Endothelial cell of umbilical vein (primary cell): ENCODE data around the gene OLA1. TPM values are rescaled to one million over a fixed set of nuclear protein-coding genes. Genes with fewer than 3 reads are reported as not detected.

ENCODE experiments used
- BruUV-seq: library from RNA; stranded (reverse); fragments of 400-500 nt; replicated peaks from 2 replicates; lab custom pipeline; 2021; lab: Mats Ljungman, UMichigan
- CTCF ChIA-PET: fragments of 300-600, 350-600 bp; sonication (Branson Sonifier 250); formaldehyde crosslinking; loops from one replicate; lab custom pipeline; 2021; ENCODE audit warnings: antibody characterized with exemption, inconsistent platforms; lab: Charles Lee
- POLR2A ChIA-PET: fragments of 300-600, 350-600 bp; sonication (Branson Sonifier 250); formaldehyde crosslinking; loops from one replicate; lab custom pipeline; 2021; ENCODE audit warnings: antibody characterized with exemption, inconsistent platforms; lab: Charles Lee
- DNase-seq: peaks from one replicate; pipeline ENCODE4 v3.0.0-alpha.2; 2011; ENCODE audit warnings: low read depth, low spot score
- FAIRE-seq: peaks from 2 replicates; lab custom pipeline; 2011; peaks lifted over from hg19 to GRCh38; lab: Jason Lieb, UNC
- H2AFZ ChIP-seq: 2 replicates; pipeline ENCODE4 v1.6.0; 2012; ENCODE audit warnings: low read depth, low read length, control low read depth, inconsistent platforms
- H3K27ac ChIP-seq: 2 replicates; pipeline ENCODE4 v1.5.1; 2011; ENCODE audit warnings: low read depth, mild to moderate bottlenecking, control low read depth, low read length, moderate library complexity; ENCODE audit not compliant: insufficient read depth
- H3K27me3 ChIP-seq, 2 experiments: 2 replicates each; pipeline versions ENCODE4 v1.6.0 to v1.6.1; 2011; ENCODE audit warnings: low read length in 2 of 2, mixed read lengths in 1 of 2; ENCODE audit not compliant: control insufficient read depth in 2 of 2, insufficient read depth in 2 of 2
- H3K36me3 ChIP-seq, 2 experiments: 2 replicates in 1 of 2; 3 replicates in 1 of 2; pipeline ENCODE4 v1.5.1; 2011; ENCODE audit warnings: low read length in 2 of 2, mild to moderate bottlenecking in 1 of 2, moderate library complexity in 1 of 2; ENCODE audit not compliant: control insufficient read depth in 2 of 2, insufficient read depth in 2 of 2; ENCODE audit errors: extremely low read depth in 1 of 2
- H3K4me1 ChIP-seq: 3 replicates; pipeline ENCODE4 v1.5.1; 2011; ENCODE audit warnings: mild to moderate bottlenecking, low read length; ENCODE audit not compliant: control insufficient read depth, insufficient read depth; ENCODE audit errors: extremely low read depth
- H3K4me2 ChIP-seq: 2 replicates; pipeline ENCODE4 v1.6.1; 2011; ENCODE audit warnings: low read length, control low read depth, mixed read lengths; ENCODE audit not compliant: insufficient read depth
- H3K4me3 ChIP-seq, 3 experiments: fragments of 200-600 bp in 1 of 3; sonication (generic), shearing (Covaris generic) in 1 of 3; replicated peaks in 1 of 3; 2 replicates each; pipeline ENCODE4 v1.5.1; 2011 to 2016; ENCODE audit warnings: control low read depth in 3 of 3, low read length in 3 of 3, mild to moderate bottlenecking in 2 of 3, inconsistent platforms in 1 of 3, low read depth in 1 of 3, moderate library complexity in 1 of 3; ENCODE audit not compliant: insufficient read depth in 1 of 3
- H3K79me2 ChIP-seq: 2 replicates; pipeline ENCODE4 v1.6.0; 2012; ENCODE audit warnings: low read length, inconsistent platforms; ENCODE audit not compliant: control insufficient read depth, insufficient read depth
- H3K9ac ChIP-seq: replicated peaks from 2 replicates; pipeline ENCODE3; 2011; ENCODE audit warnings: low read length, control low read depth; ENCODE audit not compliant: insufficient read depth; ENCODE audit errors: extremely low read depth
- H3K9me1 ChIP-seq: replicated peaks from 3 replicates; pipeline ENCODE4 v1.6.0; 2011; ENCODE audit warnings: mild to moderate bottlenecking, low read length; ENCODE audit not compliant: control insufficient read depth, insufficient read depth; ENCODE audit errors: extremely low read depth
- H3K9me3 ChIP-seq: replicated peaks from 2 replicates; pipeline ENCODE4 v1.5.1; 2012; ENCODE audit warnings: low read length, inconsistent platforms; ENCODE audit not compliant: control insufficient read depth, insufficient read depth
- H4K20me1 ChIP-seq: replicated peaks from 2 replicates; pipeline ENCODE3; 2011; ENCODE audit warnings: mild to moderate bottlenecking, low read length; ENCODE audit not compliant: control insufficient read depth, insufficient read depth; ENCODE audit errors: extremely low read depth
- EZH2 ChIP-seq: IDR thresholded peaks from 2 replicates; pipeline ENCODE4 v1.6.1; 2012; ENCODE audit warnings: borderline replicate concordance, low read depth, mild to moderate bottlenecking, moderate library complexity, low read length, inconsistent platforms; ENCODE audit not compliant: severe bottlenecking
- FOS ChIP-seq: IDR thresholded peaks from 2 replicates; pipeline ENCODE4 v1.6.1; 2011; ENCODE audit warnings: mild to moderate bottlenecking, low read length, moderate library complexity, borderline replicate concordance; ENCODE audit not compliant: insufficient read depth
- GATA2 ChIP-seq: IDR thresholded peaks from 2 replicates; pipeline ENCODE4 v1.7.0; 2011; ENCODE audit warnings: low read depth, mild to moderate bottlenecking, moderate library complexity, mixed read lengths, low read length; ENCODE audit not compliant: insufficient read length, insufficient read depth
- JUN ChIP-seq: IDR thresholded peaks from 2 replicates; pipeline ENCODE4 v1.6.1; 2011; ENCODE audit warnings: borderline replicate concordance, low read depth; ENCODE audit not compliant: insufficient read length, insufficient read depth
- MAX ChIP-seq: IDR thresholded peaks from 2 replicates; pipeline ENCODE4 v1.6.1; 2011; ENCODE audit not compliant: insufficient read depth, insufficient read length
- MYC ChIP-seq: IDR thresholded peaks from one replicate; pipeline ENCODE4 v1.6.1; 2011; ENCODE audit warnings: mild to moderate bottlenecking, low read depth, low read length
- POLR2A ChIP-seq: IDR thresholded peaks from 2 replicates; pipeline ENCODE4 v1.6.1; 2012; ENCODE audit warnings: low read depth, mild to moderate bottlenecking, control low read depth, low read length
- POLR2AphosphoS5 ChIP-seq: IDR thresholded peaks from 2 replicates; pipeline ENCODE4 v1.6.1; 2012; ENCODE audit warnings: low read depth, mild to moderate bottlenecking, control low read depth, low read length, moderate library complexity; ENCODE audit not compliant: insufficient read depth
- dilution Hi-C: fragments of 300-500 bp; cut with MboI; formaldehyde crosslinking; loops from one replicate; pipeline ENCODE4 v1.15.0; 2019; ENCODE audit warnings: low sequenced_read_pairs; ENCODE audit not compliant: extremely low pct_ligation_motif_present
- intact Hi-C: fragments of 100-400 bp; cut with micrococcal nuclease; formaldehyde crosslinking; loops from one replicate; pipeline ENCODE4 v1.10.0; 2022
- polyA plus RNA-seq, 4 experiments: library from polyadenylated mRNA; depleted of rRNA in 3 of 4; stranded (reverse) in 3 of 4; unstranded in 1 of 4; fragments of >200 nt; gene quantifications; 2 replicates each; pipeline versions ENCODE4 v1.2.1 to v1.2.3, GENCODE V29; 2011 to 2012; ENCODE audit warnings: missing spikeins in 1 of 4
- total RNA-seq: library from RNA; stranded (reverse); gene quantifications from 2 replicates; pipeline ENCODE4 v1.2.3, GENCODE V29; 2021
- TF ChIP-seq, protein P1 (sequence below), 2 donors: IDR thresholded peaks; 1 replicate in 1 of 2; 2 replicates in 1 of 2; pipeline ENCODE4 v1.5.1; 2011; ENCODE audit warnings: low read length in 2 of 2, mild to moderate bottlenecking in 2 of 2, moderate library complexity in 2 of 2, control low read depth in 1 of 2, inconsistent platforms in 1 of 2, low read depth in 1 of 2; ENCODE audit not compliant: insufficient read depth in 1 of 2; ENCODE audit errors: extremely low read depth in 1 of 2

The OLA1 gene
- total and polyA plus RNA-seq, 2 donors (not counting 3 experiments of a cell fraction or from before 2014, with no cell fraction given): 30.6 to 93.9 TPM

DNA sequence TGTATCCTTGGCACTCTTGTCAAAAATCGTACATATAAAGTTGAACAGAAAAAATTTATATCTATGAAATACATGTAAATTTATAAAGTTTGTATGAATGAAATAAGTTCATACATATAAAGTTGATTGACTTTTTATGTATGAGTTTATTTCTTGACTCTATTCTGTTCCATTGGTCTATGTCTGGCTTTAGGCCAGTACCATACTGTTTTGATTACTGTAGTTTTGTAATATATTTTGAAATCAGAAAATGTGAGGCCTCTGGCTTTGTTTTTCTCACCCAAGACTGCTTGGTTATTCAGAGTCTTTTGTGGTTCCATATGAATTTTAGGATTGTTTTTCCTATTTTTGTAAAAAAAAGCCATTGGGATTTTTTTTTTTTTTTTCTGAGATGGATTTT lies 44.6 kb upstream of the OLA1 start:
- Histone ChIP-seq H3K27me3 (peaks cover 0 to 2% of the 10 kb centered on the region in 2 experiments), H3K27ac (no peak overlapping the region), H3K4me2 (no peak overlapping the region), H3K9me3 (no peaks in the 10 kb centered on the region), H4K20me1 (no peaks in the 10 kb centered on the region), H3K9me1 (no peaks in the 10 kb centered on the region), H2AFZ (no peak overlapping the region), H3K36me3 (no peaks in the 10 kb centered on the region), H3K9ac (no peak overlapping the region), H3K4me3 (no peak overlapping the region), H3K79me2 (no peaks in the 10 kb centered on the region), H3K4me1 (no peaks in the 10 kb centered on the region)
- intact Hi-C loops: no loop called here
- ChIA-PET CTCF (no interaction called here), POLR2A (interaction anchor here (0.6 kb wide), 1 partner anchor 389 kb away, joined by 3 read pairs; no protein-coding TSS in a partner anchor)
- TF ChIP-seq, protein P1, sequence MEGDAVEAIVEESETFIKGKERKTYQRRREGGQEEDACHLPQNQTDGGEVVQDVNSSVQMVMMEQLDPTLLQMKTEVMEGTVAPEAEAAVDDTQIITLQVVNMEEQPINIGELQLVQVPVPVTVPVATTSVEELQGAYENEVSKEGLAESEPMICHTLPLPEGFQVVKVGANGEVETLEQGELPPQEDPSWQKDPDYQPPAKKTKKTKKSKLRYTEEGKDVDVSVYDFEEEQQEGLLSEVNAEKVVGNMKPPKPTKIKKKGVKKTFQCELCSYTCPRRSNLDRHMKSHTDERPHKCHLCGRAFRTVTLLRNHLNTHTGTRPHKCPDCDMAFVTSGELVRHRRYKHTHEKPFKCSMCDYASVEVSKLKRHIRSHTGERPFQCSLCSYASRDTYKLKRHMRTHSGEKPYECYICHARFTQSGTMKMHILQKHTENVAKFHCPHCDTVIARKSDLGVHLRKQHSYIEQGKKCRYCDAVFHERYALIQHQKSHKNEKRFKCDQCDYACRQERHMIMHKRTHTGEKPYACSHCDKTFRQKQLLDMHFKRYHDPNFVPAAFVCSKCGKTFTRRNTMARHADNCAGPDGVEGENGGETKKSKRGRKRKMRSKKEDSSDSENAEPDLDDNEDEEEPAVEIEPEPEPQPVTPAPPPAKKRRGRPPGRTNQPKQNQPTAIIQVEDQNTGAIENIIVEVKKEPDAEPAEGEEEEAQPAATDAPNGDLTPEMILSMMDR (IDR thresholded peaks at IDR 0.05; ENCODE audit: extremely low read depth in 1 of 2, insufficient read depth in 1 of 2, low read depth in 1 of 2, low read length in 2 of 2): no peak
- TF ChIP-seq EZH2 (no peak), MYC (no peak)
- DNase-seq: no peak
- dilution Hi-C loops: no loop called here
- no TSS peak for BruUV-seq
- FAIRE-seq: no peak

- TF ChIP-seq POLR2AphosphoS5 (no peak), JUN (no peak), GATA2 (no peak), EZH2 (no peak), MYC (no peak), POLR2A (no peak), FOS (no peak), MAX (no peak)
- TF ChIP-seq, protein P1 (IDR thresholded peaks at IDR 0.05; ENCODE audit: extremely low read depth in 1 of 2, insufficient read depth in 1 of 2, low read depth in 1 of 2, low read length in 2 of 2): no peak
- FAIRE-seq: no peak
Observed at GRCh38 chr2:174286172-174286571, 37.8 kb upstream of the OLA1 start.

More at GRCh38 chr2:174286172-174286571, 37.8 kb upstream of the OLA1 start:
- Histone ChIP-seq H3K4me3 (no peak overlapping the region), H3K4me1 (no peaks in the 10 kb centered on the region), H3K36me3 (no peaks in the 10 kb centered on the region), H3K79me2 (no peaks in the 10 kb centered on the region), H3K27ac (no peak overlapping the region), H3K9me3 (no peaks in the 10 kb centered on the region), H3K27me3 (peaks cover 0 to 11% of the 10 kb centered on the region in 2 experiments), H3K4me2 (no peak overlapping the region), H4K20me1 (no peaks in the 10 kb centered on the region), H3K9ac (no peak overlapping the region), H2AFZ (no peak overlapping the region), H3K9me1 (no peaks in the 10 kb centered on the region)
- intact Hi-C loops: no loop called here
- dilution Hi-C loops: no loop called here
- no peak for DNase-seq
- POLR2A ChIA-PET: no interaction called here
- no TSS peak for BruUV-seq
- CTCF ChIA-PET: no interaction called here
